H9 (cell line): ENCODE results near the gene DVL3. TPM values are rescaled to one million over a fixed set of nuclear protein-coding genes. Genes with fewer than 3 reads are reported as not detected.

Experiments used
- DNase-seq: peaks from one replicate; pipeline ENCODE4 v3.0.0-alpha.2; 2017
- H2AFZ ChIP-seq: one replicate; pipeline ENCODE4 v1.6.1; 2013; ENCODE audit warnings: mild to moderate bottlenecking, low read length, control low read depth, moderate library complexity
- H2AK5ac ChIP-seq: 2 replicates; pipeline ENCODE4 v1.6.1; 2013; ENCODE audit warnings: low read length, control low read depth, mixed read lengths; ENCODE audit not compliant: insufficient read length
- H2BK120ac ChIP-seq: one replicate; pipeline ENCODE4 v1.6.1; 2013; ENCODE audit warnings: low read depth, mild to moderate bottlenecking, low read length, control low read depth, inconsistent platforms; ENCODE audit not compliant: poor library complexity, severe bottlenecking
- H2BK12ac ChIP-seq: 2 replicates; pipeline ENCODE4 v1.6.1; 2013; ENCODE audit warnings: low read length, control low read depth, mixed read lengths, low read depth; ENCODE audit not compliant: insufficient read length
- H2BK15ac ChIP-seq: 2 replicates; pipeline ENCODE4 v1.6.1; 2013; ENCODE audit warnings: low read depth, low read length, control low read depth
- H2BK20ac ChIP-seq: one replicate; pipeline ENCODE4 v1.6.1; 2013; ENCODE audit warnings: low read depth, mild to moderate bottlenecking, low read length, control low read depth, inconsistent platforms; ENCODE audit not compliant: poor library complexity, severe bottlenecking
- H2BK5ac ChIP-seq: 2 replicates; pipeline ENCODE4 v1.6.1; 2013; ENCODE audit warnings: low read length, control low read depth, mixed read lengths; ENCODE audit not compliant: insufficient read length
- H3K14ac ChIP-seq: 2 replicates; pipeline ENCODE4 v1.6.1; 2013; ENCODE audit warnings: low read length, control low read depth; ENCODE audit not compliant: insufficient read depth
- H3K18ac ChIP-seq: 2 replicates; pipeline ENCODE4 v1.6.1; 2013; ENCODE audit warnings: low read depth, mild to moderate bottlenecking, mixed read lengths, low read length, control low read depth; ENCODE audit not compliant: insufficient read length
- H3K23ac ChIP-seq: 2 replicates; pipeline ENCODE4 v1.6.1; 2013; ENCODE audit warnings: low read length, control low read depth, mixed read lengths, low read depth; ENCODE audit not compliant: insufficient read length
- H3K23me2 ChIP-seq: 2 replicates; pipeline ENCODE4 v1.6.1; 2013; ENCODE audit warnings: low read depth, mild to moderate bottlenecking, mixed read lengths, low read length, control low read depth; ENCODE audit not compliant: insufficient read length, poor library complexity, severe bottlenecking
- H3K27ac ChIP-seq: 2 replicates; pipeline ENCODE4 v1.5.1; 2013; ENCODE audit warnings: low read length, control low read depth, mixed read lengths, low read depth; ENCODE audit not compliant: insufficient read length
- H3K27me3 ChIP-seq: 2 replicates; pipeline ENCODE4 v1.6.1; 2013; ENCODE audit warnings: low read length, control low read depth, inconsistent platforms; ENCODE audit not compliant: insufficient read depth
- H3K4ac ChIP-seq: 2 replicates; pipeline ENCODE4 v1.6.1; 2013; ENCODE audit warnings: low read depth, mild to moderate bottlenecking, control low read depth, inconsistent platforms, low read length, moderate library complexity
- H3K4me1 ChIP-seq: 2 replicates; pipeline ENCODE4 v1.6.1; 2013; ENCODE audit warnings: low read length, control low read depth, inconsistent platforms; ENCODE audit not compliant: insufficient read depth
- H3K4me2 ChIP-seq: 2 replicates; pipeline ENCODE4 v1.6.1; 2013; ENCODE audit warnings: low read length, control low read depth, mixed read lengths; ENCODE audit not compliant: insufficient read length, insufficient read depth
- H3K56ac ChIP-seq: 2 replicates; pipeline ENCODE4 v1.6.1; 2013; ENCODE audit warnings: low read depth, mild to moderate bottlenecking, mixed read lengths, low read length, control low read depth; ENCODE audit not compliant: insufficient read length
- H3K79me1 ChIP-seq: 2 replicates; pipeline ENCODE4 v1.6.1; 2013; ENCODE audit warnings: low read depth, mild to moderate bottlenecking, moderate library complexity, low read length, control low read depth, inconsistent platforms; ENCODE audit not compliant: insufficient read depth, poor library complexity, severe bottlenecking
- H3K79me2 ChIP-seq: 2 replicates; pipeline ENCODE4 v1.6.1; 2013; ENCODE audit warnings: low read length, control low read depth, inconsistent platforms; ENCODE audit not compliant: insufficient read depth
- H3K9ac ChIP-seq: 2 replicates; pipeline ENCODE4 v1.6.1; 2013; ENCODE audit warnings: low read length, control low read depth, mixed read lengths; ENCODE audit not compliant: insufficient read length; ENCODE audit errors: extremely low read depth
- H3K9me3 ChIP-seq: one replicate; pipeline ENCODE4 v1.6.1; 2013; ENCODE audit warnings: low read depth, low read length, inconsistent platforms; ENCODE audit not compliant: control insufficient read depth
- H3T11ph ChIP-seq: one replicate; pipeline ENCODE4 v1.6.1; 2013; ENCODE audit warnings: mild to moderate bottlenecking, low read length, control low read depth, inconsistent platforms
- H4K20me1 ChIP-seq: one replicate; pipeline ENCODE4 v1.6.1; 2013; ENCODE audit not compliant: control insufficient read depth, insufficient read length, insufficient read depth
- H4K5ac ChIP-seq: 2 replicates; pipeline ENCODE4 v1.6.1; 2013; ENCODE audit warnings: low read depth, mild to moderate bottlenecking, mixed read lengths, low read length, control low read depth; ENCODE audit not compliant: insufficient read length
- H4K8ac ChIP-seq: replicated peaks from 2 replicates; pipeline ENCODE4 v1.6.1; 2013; ENCODE audit warnings: low read length, control low read depth, mixed read lengths, low read depth; ENCODE audit not compliant: insufficient read length
- H4K91ac ChIP-seq: 2 replicates; pipeline ENCODE4 v1.6.1; 2013; ENCODE audit warnings: low read depth, mild to moderate bottlenecking, moderate library complexity, mixed read lengths, low read length, control low read depth; ENCODE audit not compliant: insufficient read length
- H3K27ac Mint-ChIP-seq, 3 experiments: 2 replicates in 2 of 3; 3 replicates in 1 of 3; pipeline ENCODE4 v1.8.0; 2020 to 2021; ENCODE audit warnings: mixed read lengths in 3 of 3, mild to moderate bottlenecking in 1 of 3, moderate library complexity in 1 of 3
- H3K27me3 Mint-ChIP-seq: 2 replicates; pipeline ENCODE4 v1.8.0; 2021; ENCODE audit warnings: low read depth, mild to moderate bottlenecking, moderate library complexity, mixed read lengths
- H3K36me3 Mint-ChIP-seq, 3 experiments: 2 replicates in 2 of 3; 3 replicates in 1 of 3; pipeline ENCODE4 v1.8.0; 2020 to 2021; ENCODE audit warnings: low read depth in 3 of 3, mixed read lengths in 3 of 3; ENCODE audit not compliant: insufficient read depth in 1 of 3
- H3K4me1 Mint-ChIP-seq, 2 experiments: 2 replicates each; pipeline ENCODE4 v1.8.0; 2020; ENCODE audit warnings: mixed read lengths in 2 of 2
- H3K4me3 Mint-ChIP-seq, 2 experiments: 2 replicates in 1 of 2; 3 replicates in 1 of 2; pipeline ENCODE4 v1.8.0; 2020 to 2021; ENCODE audit warnings: mild to moderate bottlenecking in 2 of 2, mixed read lengths in 2 of 2, moderate library complexity in 1 of 2
- H3K9me3 Mint-ChIP-seq, 2 experiments: 2 replicates in 1 of 2; 3 replicates in 1 of 2; pipeline ENCODE4 v1.8.0; 2020; ENCODE audit warnings: mild to moderate bottlenecking in 2 of 2, mixed read lengths in 2 of 2, moderate library complexity in 1 of 2
- CTCF ChIP-seq: fragments of 200-600 bp; sonication (generic); conservative IDR thresholded peaks from 3 replicates; pipeline ENCODE4 v1.8.0; 2021; ENCODE audit warnings: antibody characterized with exemption, mild to moderate bottlenecking
- WGBS: extraction: QIAGEN DNeasy Blood & Tissue Kit; methylation state at CpG from one replicate; pipeline ENCODE4 v1.1.7; 2013; ENCODE audit warnings: missing lambda C conversion rate, low lambda C conversion rate, mixed read lengths; ENCODE audit not compliant: insufficient read length; ENCODE audit errors: extremely low coverage; 5-methylcytosine and 5-hydroxymethylcytosine counted together
- total RNA-seq: library from RNA; stranded (reverse); gene quantifications from 2 replicates; pipeline ENCODE4 v1.2.1, GENCODE V29; 2021

Gene DVL3
- total RNA-seq, 1 experiment from 2014 or later: 64.7 TPM

GRCh38 chr3:184186902-184187207 lies 31.7 kb downstream of the DVL3 start:
- H3K4me1 ChIP-seq: no peaks in the 10 kb centered on the region
- no peak overlapping the region for H2AFZ ChIP-seq
- no peak overlapping the region for H2BK15ac ChIP-seq
- peak overlapping the region in 1 of 3 experiments; percentile 99; a peak in 1 of 7 replicates for H3K27ac Mint-ChIP-seq
- no peak for DNase-seq
- peak overlapping the region; percentile 81 for H3K9ac ChIP-seq
- H3K9me3 Mint-ChIP-seq: no peaks in the 10 kb centered on the region; a peak in 1 of 5 replicates
- H4K20me1 ChIP-seq: no peaks in the 10 kb centered on the region
- H3K4me2 ChIP-seq: peak overlapping the region; percentile 96
- H3K14ac ChIP-seq: no peak overlapping the region
- H3K23me2 ChIP-seq: peaks cover 14% of the 10 kb centered on the region
- H2AK5ac ChIP-seq: no peak overlapping the region
- no peak overlapping the region for H4K8ac ChIP-seq
- no peak overlapping the region for H3K18ac ChIP-seq
- H4K91ac ChIP-seq: no peak overlapping the region
- peaks cover 5% of the 10 kb centered on the region for H3K79me1 ChIP-seq
- no peak overlapping the region for H3K23ac ChIP-seq
- H3K27me3 ChIP-seq: no peaks in the 10 kb centered on the region
- no peaks in the 10 kb centered on the region for H3K9me3 ChIP-seq
- WGBS: no CpG with 5 or more reads among the region's 3 CpGs
- no peak overlapping the region for H2BK12ac ChIP-seq
- no peak overlapping the region for H3K56ac ChIP-seq
- H2BK5ac ChIP-seq: no peak overlapping the region
- H3K4ac ChIP-seq: no peak overlapping the region
- H4K5ac ChIP-seq: no peak overlapping the region
- H3K79me2 ChIP-seq: peaks cover 5% of the 10 kb centered on the region; the same call in 1 of the 2 replicates
- H2BK120ac ChIP-seq: no peak overlapping the region
- no peak overlapping the region for H3T11ph ChIP-seq
- H2BK20ac ChIP-seq: no peak overlapping the region
- H3K4me3 Mint-ChIP-seq: peak overlapping the region; percentile 98 to 99
- H3K36me3 Mint-ChIP-seq: peaks cover 49 to 77% (median 65%) of the 10 kb centered on the region in 3 experiments
- no peak for TF ChIP-seq CTCF
- peaks cover 25 to 28% of the 10 kb centered on the region in 2 experiments for H3K4me1 Mint-ChIP-seq
- H3K27ac ChIP-seq: no peak overlapping the region
- H3K27me3 Mint-ChIP-seq: peaks cover 1% of the 10 kb centered on the region; the same call in 1 of the 2 replicates
